HepG2 (cell line): ENCODE data around the gene GPR37L1. TPM values are rescaled to one million over a fixed set of nuclear protein-coding genes. Genes with fewer than 3 reads are reported as not detected.

Experiments
- EED ChIP-seq: sonication (generic); formaldehyde crosslinking; IDR thresholded peaks from 2 replicates; pipeline ENCODE4 v1.5.0; 2020; ENCODE audit warnings: mild to moderate bottlenecking, missing genetic modification reagents
- EP300 ChIP-seq, 3 experiments: sonication (generic) in 1 of 3; formaldehyde crosslinking in 1 of 3; IDR thresholded peaks; 2 replicates each; pipeline versions ENCODE4 v1.5.1 to v1.6.1; 2011 to 2020; ENCODE audit warnings: low read depth in 2 of 3, low read length in 2 of 3, borderline replicate concordance in 1 of 3, improper control_type of control experiment in 1 of 3, mild to moderate bottlenecking in 1 of 3, missing genetic modification reagents in 1 of 3, moderate library complexity in 1 of 3
- HDAC2 ChIP-seq: sonication (generic); formaldehyde crosslinking; IDR thresholded peaks from 2 replicates; pipeline ENCODE4 v1.4.0; 2020; ENCODE audit warnings: missing genetic modification reagents
- KDM6A ChIP-seq: IDR thresholded peaks from 2 replicates; pipeline ENCODE4 v1.6.1; 2016; ENCODE audit warnings: low read depth
- KLF13 ChIP-seq: sonication (generic); formaldehyde crosslinking; IDR thresholded peaks from 2 replicates; pipeline ENCODE4 v1.4.0; 2020; ENCODE audit warnings: mild to moderate bottlenecking, missing genetic modification reagents
- KLF16 ChIP-seq, 2 experiments: sonication (generic) in 1 of 2; formaldehyde crosslinking in 1 of 2; IDR thresholded peaks; 2 replicates each; pipeline versions ENCODE4 v1.6.1 to v1.8.0; 2016 to 2023; ENCODE audit warnings: missing genetic modification reagents in 2 of 2, missing compliant biosample characterization in 1 of 2
- MBD4 ChIP-seq: IDR thresholded peaks from 2 replicates; pipeline ENCODE4 v1.6.1; 2012; ENCODE audit warnings: low read length, inconsistent platforms, borderline replicate concordance
- PITX1 ChIP-seq: sonication (generic); formaldehyde crosslinking; IDR thresholded peaks from 2 replicates; pipeline ENCODE4 v1.5.1; 2020; ENCODE audit warnings: mild to moderate bottlenecking, missing genetic modification reagents
- POLR2G ChIP-seq: fragments of 200-400 bp; formaldehyde crosslinking; IDR thresholded peaks from 2 replicates; pipeline ENCODE4 v1.6.1; 2018; ENCODE audit warnings: mild to moderate bottlenecking, low read depth, low read length, moderate library complexity
- RARA ChIP-seq: IDR thresholded peaks from 2 replicates; pipeline ENCODE4 v1.6.1; 2016; ENCODE audit warnings: missing genetic modification reagents, missing compliant biosample characterization
- RFXAP ChIP-seq: sonication (generic); formaldehyde crosslinking; IDR thresholded peaks from 2 replicates; pipeline ENCODE4 v1.4.0; 2020; ENCODE audit warnings: missing genetic modification reagents, borderline replicate concordance
- RXRA ChIP-seq: sonication (generic); formaldehyde crosslinking; IDR thresholded peaks from 2 replicates; pipeline ENCODE4 v1.5.1; 2020; ENCODE audit warnings: missing genetic modification reagents
- SAP130 ChIP-seq: IDR thresholded peaks from 2 replicates; pipeline ENCODE4 v1.6.1; 2016; ENCODE audit warnings: low read depth
- SIX1 ChIP-seq: sonication (generic); formaldehyde crosslinking; IDR thresholded peaks from 2 replicates; pipeline ENCODE4 v1.4.0; 2020; ENCODE audit warnings: missing genetic modification reagents, borderline replicate concordance
- SOX6 ChIP-seq, 2 experiments: fragments of 450-650 bp in 1 of 2; sonication (generic) in 1 of 2; formaldehyde crosslinking in 1 of 2; IDR thresholded peaks; 2 replicates each; pipeline versions ENCODE4 v1.4.0 to v1.6.1; 2017 to 2020; ENCODE audit warnings: antibody characterized with exemption in 1 of 2, mild to moderate bottlenecking in 1 of 2, missing genetic modification reagents in 1 of 2
- TAF1 ChIP-seq: sonication (generic); formaldehyde crosslinking; IDR thresholded peaks from 2 replicates; pipeline ENCODE4 v1.4.0; 2020; ENCODE audit warnings: missing genetic modification reagents
- TBP ChIP-seq: sonication (generic); formaldehyde crosslinking; IDR thresholded peaks from 2 replicates; pipeline ENCODE4 v1.5.0; 2020; ENCODE audit warnings: missing genetic modification reagents
- ZBTB20 ChIP-seq: sonication (generic); formaldehyde crosslinking; IDR thresholded peaks from 2 replicates; pipeline ENCODE4 v1.8.1; 2023; ENCODE audit warnings: missing genetic modification reagents, low read depth, mild to moderate bottlenecking, borderline replicate concordance
- ZFY ChIP-seq: sonication (generic); formaldehyde crosslinking; IDR thresholded peaks from 2 replicates; pipeline ENCODE4 v1.4.0; 2020; ENCODE audit warnings: missing genetic modification reagents
- ZUFSP ChIP-seq: sonication (generic); formaldehyde crosslinking; IDR thresholded peaks from 2 replicates; pipeline ENCODE4 v1.9.0; 2021; ENCODE audit warnings: missing genetic modification reagents, mild to moderate bottlenecking, borderline replicate concordance
- polyA plus RNA-seq, 8 experiments: library from polyadenylated mRNA; depleted of rRNA in 3 of 8; stranded (reverse) in 7 of 8; unstranded in 1 of 8; fragments of >200 nt; fragmentation: Illumina TruSeq in 4 of 8; extraction: Trizol in 4 of 8; gene quantifications; 2 replicates each; pipeline versions ENCODE4 v1.2.1 to v1.2.3, GENCODE V29; 2011 to 2016; ENCODE audit warnings: low read depth in 4 of 8, missing spikeins in 1 of 8, mixed read lengths in 1 of 8; ENCODE audit not compliant: insufficient read depth in 1 of 8
- total RNA-seq, 5 experiments: library from RNA; depleted of rRNA; stranded (reverse); fragments of >200 nt; fragmentation: Illumina TruSeq; extraction: Trizol; gene quantifications; 2 replicates each; pipeline ENCODE4 v1.2.3, GENCODE V29; 2016; ENCODE audit warnings: low read depth in 1 of 5
- TF ChIP-seq, protein P1 (sequence below): fragments of 450-650 bp; IDR thresholded peaks from 2 replicates; pipeline ENCODE4 v1.6.1; 2016
- TF ChIP-seq, protein P2 (sequence below): IDR thresholded peaks from 2 replicates; pipeline ENCODE4 v1.6.1; 2012; ENCODE audit warnings: inconsistent platforms
- TF ChIP-seq, protein P3 (sequence below): sonication (generic); formaldehyde crosslinking; IDR thresholded peaks from 2 replicates; pipeline ENCODE4 v1.5.0; 2020; ENCODE audit warnings: mild to moderate bottlenecking, missing genetic modification reagents
- TF ChIP-seq, protein P4 (sequence below): sonication (generic); formaldehyde crosslinking; IDR thresholded peaks from 2 replicates; pipeline ENCODE4 v1.8.1; 2023; ENCODE audit warnings: mild to moderate bottlenecking, missing genetic modification reagents, borderline replicate concordance

The GPR37L1 gene
- total and polyA plus RNA-seq, 2 of the 13 experiments (the other 11 are each of a cell fraction or from before 2014, with no cell fraction given), result 0.13 TPM; not detected in 1

DNA sequence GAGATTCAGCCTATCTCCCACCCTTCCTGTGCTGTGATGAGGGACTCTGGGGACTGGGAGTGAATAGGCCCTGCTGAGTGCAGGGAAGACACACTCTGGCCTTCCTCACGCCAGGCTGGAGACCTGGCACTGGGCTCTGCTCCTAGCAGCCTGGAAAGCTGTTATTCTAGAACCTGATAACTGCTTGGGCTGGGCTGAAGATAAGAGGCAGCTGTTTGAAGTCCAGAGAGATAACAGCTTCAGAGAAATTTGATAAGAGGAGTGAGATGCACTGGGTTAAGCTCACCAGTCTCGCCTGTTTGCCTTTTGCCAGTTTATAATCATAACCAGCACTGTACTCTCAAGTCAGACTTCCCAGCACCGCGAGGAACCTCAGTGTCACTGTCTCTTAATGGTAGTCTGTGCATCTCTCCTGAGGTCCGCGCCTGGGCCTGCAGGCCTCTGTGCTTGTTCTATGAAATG, 46.6 kb upstream of the GPR37L1 start (continued):
- TF ChIP-seq TAF1 (0 out of 2 replicates have a peak, but pooled peaks have one; percentile 26), ZUFSP (CRISPR knock-in tag) (no peak), KDM6A (0 out of 2 replicates have a peak, but pooled peaks have one; percentile 37), SOX6 (IDR thresholded peaks at IDR 0.05) (no peak), SOX6 (CRISPR knock-in tag; IDR thresholded peaks at IDR 0.05) (peak; percentile 72), EED (CRISPR knock-in tag) (no peak), POLR2G (peak; percentile 65), EP300 (IDR thresholded peaks at IDR 0.05; ENCODE audit: low read depth in 2 of 2, low read length in 2 of 2) (peak in 1 of 2 experiments; percentile 48; a peak in 1 of 4 replicates), EP300 (CRISPR knock-in tag; IDR thresholded peaks at IDR 0.05; ENCODE audit: borderline replicate concordance) (no peak), SAP130 (CRISPR knock-in tag) (peak; percentile 5; the same call in 1 of the 2 replicates), MBD4 (no peak), ZFY (CRISPR knock-in tag) (peak; percentile 13; the same call in 1 of the 2 replicates), RARA (peak; percentile 28; the same call in 1 of the 2 replicates), KLF13 (no peak), ZBTB20 (peak; percentile 67; the same call in 1 of the 2 replicates), SIX1 (peak; percentile 84; the same call in 1 of the 2 replicates), HDAC2 (peak; percentile 54; the same call in 1 of the 2 replicates), RXRA (CRISPR knock-in tag) (no peak; the same call in 1 of the 2 replicates), RFXAP (CRISPR knock-in tag) (0 out of 2 replicates have a peak, but pooled peaks have one; percentile 11), TBP (no peak), PITX1 (CRISPR knock-in tag) (peak; percentile 47; the same call in 1 of the 2 replicates), KLF16 (CRISPR knock-in tag; IDR thresholded peaks at IDR 0.05) (no peak)
- TF ChIP-seq, protein P1, sequence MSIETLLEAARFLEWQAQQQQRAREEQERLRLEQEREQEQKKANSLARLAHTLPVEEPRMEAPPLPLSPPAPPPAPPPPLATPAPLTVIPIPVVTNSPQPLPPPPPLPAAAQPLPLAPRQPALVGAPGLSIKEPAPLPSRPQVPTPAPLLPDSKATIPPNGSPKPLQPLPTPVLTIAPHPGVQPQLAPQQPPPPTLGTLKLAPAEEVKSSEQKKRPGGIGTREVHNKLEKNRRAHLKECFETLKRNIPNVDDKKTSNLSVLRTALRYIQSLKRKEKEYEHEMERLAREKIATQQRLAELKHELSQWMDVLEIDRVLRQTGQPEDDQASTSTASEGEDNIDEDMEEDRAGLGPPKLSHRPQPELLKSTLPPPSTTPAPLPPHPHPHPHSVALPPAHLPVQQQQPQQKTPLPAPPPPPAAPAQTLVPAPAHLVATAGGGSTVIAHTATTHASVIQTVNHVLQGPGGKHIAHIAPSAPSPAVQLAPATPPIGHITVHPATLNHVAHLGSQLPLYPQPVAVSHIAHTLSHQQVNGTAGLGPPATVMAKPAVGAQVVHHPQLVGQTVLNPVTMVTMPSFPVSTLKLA, result no peak
- TF ChIP-seq, protein P2, sequence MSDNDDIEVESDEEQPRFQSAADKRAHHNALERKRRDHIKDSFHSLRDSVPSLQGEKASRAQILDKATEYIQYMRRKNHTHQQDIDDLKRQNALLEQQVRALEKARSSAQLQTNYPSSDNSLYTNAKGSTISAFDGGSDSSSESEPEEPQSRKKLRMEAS, result no peak; the same call in 1 of the 2 replicates
- TF ChIP-seq, protein P3, sequence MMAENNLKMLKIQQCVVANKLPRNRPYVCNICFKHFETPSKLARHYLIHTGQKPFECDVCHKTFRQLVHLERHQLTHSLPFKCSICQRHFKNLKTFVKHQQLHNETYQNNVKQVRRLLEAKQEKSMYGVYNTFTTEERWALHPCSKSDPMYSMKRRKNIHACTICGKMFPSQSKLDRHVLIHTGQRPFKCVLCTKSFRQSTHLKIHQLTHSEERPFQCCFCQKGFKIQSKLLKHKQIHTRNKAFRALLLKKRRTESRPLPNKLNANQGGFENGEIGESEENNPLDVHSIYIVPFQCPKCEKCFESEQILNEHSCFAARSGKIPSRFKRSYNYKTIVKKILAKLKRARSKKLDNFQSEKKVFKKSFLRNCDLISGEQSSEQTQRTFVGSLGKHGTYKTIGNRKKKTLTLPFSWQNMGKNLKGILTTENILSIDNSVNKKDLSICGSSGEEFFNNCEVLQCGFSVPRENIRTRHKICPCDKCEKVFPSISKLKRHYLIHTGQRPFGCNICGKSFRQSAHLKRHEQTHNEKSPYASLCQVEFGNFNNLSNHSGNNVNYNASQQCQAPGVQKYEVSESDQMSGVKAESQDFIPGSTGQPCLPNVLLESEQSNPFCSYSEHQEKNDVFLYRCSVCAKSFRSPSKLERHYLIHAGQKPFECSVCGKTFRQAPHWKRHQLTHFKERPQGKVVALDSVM (CRISPR knock-in tag), result no peak
- TF ChIP-seq, protein P4, sequence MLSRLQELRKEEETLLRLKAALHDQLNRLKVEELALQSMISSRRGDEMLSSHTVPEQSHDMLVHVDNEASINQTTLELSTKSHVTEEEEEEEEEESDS (CRISPR knock-in tag), result no peak
